PFSK-1 (cell line): Measurements from ENCODE around the gene CCDC195.

Experiments
- FOXP2 ChIP-seq: optimal IDR thresholded peaks from 2 replicates; pipeline ENCODE3; 2011; ENCODE audit warnings: borderline replicate concordance, control low read depth, inconsistent platforms; ENCODE audit not compliant: insufficient read depth; ENCODE audit errors: extremely low read length, extremely low read depth
- POLR2AphosphoS5 ChIP-seq: IDR thresholded peaks from 2 replicates; pipeline ENCODE4 v1.6.1; 2012; ENCODE audit warnings: low read depth, mild to moderate bottlenecking, control low read depth, low read length, moderate library complexity
- SIN3A ChIP-seq: IDR thresholded peaks from 2 replicates; pipeline ENCODE4 v1.6.1; 2012; ENCODE audit warnings: mild to moderate bottlenecking, low read length, moderate library complexity, borderline replicate concordance; ENCODE audit not compliant: insufficient read depth
- TAF1 ChIP-seq: IDR thresholded peaks from 2 replicates; pipeline ENCODE4 v1.6.1; 2012; ENCODE audit warnings: low read length, control low read depth, borderline replicate concordance; ENCODE audit not compliant: insufficient read depth
- TF ChIP-seq, protein P1 (sequence below), 2 experiments: IDR thresholded peaks; 2 replicates each; pipeline versions ENCODE4 v1.6.1 to v1.8.0; 2011 to 2012; ENCODE audit warnings: low read depth in 2 of 2, low read length in 2 of 2, control low read depth in 1 of 2, inconsistent platforms in 1 of 2, mild to moderate bottlenecking in 1 of 2, moderate library complexity in 1 of 2; ENCODE audit not compliant: insufficient read depth in 1 of 2

Gene CCDC195

DNA sequence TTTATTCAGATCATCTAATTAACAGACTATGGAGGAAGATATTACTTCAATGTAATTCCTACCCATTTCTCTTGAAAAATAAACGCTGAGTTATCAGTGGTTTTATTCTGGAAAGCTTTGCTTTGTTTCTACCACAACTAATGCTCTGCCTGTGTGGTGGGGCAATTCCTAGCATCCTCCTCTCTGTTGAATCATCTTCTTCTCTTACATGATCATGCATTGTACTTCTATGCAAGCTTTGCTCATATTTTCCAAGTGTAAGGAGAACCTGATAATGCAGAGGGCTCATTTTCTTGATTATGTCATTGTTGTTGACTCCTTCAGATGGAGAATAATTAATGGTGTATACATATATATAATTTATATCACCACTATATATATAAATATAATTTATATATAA is 46.7 kb downstream of the CCDC195 start:
- no peak for TF ChIP-seq FOXP2
- TF ChIP-seq SIN3A: no peak
- TF ChIP-seq, protein P1, sequence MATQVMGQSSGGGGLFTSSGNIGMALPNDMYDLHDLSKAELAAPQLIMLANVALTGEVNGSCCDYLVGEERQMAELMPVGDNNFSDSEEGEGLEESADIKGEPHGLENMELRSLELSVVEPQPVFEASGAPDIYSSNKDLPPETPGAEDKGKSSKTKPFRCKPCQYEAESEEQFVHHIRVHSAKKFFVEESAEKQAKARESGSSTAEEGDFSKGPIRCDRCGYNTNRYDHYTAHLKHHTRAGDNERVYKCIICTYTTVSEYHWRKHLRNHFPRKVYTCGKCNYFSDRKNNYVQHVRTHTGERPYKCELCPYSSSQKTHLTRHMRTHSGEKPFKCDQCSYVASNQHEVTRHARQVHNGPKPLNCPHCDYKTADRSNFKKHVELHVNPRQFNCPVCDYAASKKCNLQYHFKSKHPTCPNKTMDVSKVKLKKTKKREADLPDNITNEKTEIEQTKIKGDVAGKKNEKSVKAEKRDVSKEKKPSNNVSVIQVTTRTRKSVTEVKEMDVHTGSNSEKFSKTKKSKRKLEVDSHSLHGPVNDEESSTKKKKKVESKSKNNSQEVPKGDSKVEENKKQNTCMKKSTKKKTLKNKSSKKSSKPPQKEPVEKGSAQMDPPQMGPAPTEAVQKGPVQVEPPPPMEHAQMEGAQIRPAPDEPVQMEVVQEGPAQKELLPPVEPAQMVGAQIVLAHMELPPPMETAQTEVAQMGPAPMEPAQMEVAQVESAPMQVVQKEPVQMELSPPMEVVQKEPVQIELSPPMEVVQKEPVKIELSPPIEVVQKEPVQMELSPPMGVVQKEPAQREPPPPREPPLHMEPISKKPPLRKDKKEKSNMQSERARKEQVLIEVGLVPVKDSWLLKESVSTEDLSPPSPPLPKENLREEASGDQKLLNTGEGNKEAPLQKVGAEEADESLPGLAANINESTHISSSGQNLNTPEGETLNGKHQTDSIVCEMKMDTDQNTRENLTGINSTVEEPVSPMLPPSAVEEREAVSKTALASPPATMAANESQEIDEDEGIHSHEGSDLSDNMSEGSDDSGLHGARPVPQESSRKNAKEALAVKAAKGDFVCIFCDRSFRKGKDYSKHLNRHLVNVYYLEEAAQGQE (IDR thresholded peaks at IDR 0.05; ENCODE audit: insufficient read depth in 1 of 2, low read depth in 2 of 2, low read length in 2 of 2): no peak
- no peak for TF ChIP-seq POLR2AphosphoS5
- no peak for TF ChIP-seq TAF1

DNA sequence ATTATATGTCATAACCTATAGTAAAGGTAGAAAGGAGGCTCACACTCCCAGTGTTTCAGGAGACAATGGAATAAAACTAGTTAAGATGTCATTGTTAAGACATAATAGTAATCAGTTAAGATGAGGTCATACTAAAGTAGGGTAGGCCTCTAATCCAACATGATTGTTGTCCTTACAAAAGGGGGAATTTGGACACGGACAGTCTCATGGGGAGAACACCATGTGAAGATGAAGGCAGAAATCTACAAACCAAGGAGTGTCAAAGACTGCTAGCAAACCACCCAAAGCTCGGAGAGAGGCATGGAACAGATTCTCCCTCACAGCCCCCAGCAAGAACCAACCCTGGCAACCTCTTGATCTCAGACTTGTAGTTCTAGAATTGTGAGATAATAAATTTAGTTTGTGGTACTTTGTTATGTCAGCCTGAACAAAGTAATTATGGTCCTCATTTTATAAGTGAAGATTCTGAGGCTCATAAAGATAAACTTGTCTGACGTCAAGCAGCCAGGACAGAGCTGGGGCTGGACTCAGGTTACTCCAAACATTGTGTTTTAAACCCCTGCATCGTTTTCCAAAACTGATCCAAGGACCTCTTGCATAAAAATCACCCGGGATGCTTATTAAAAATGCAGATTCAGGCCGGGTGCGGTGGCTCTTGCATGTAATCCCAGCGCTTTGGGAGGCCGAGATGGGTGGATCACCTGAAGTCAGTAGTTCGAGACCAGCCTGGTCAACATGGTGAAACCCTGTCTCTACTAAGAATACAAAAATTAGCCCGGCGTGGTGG is 47.8 kb downstream of the CCDC195 start:
- no peak for TF ChIP-seq SIN3A
- no peak for TF ChIP-seq TAF1
- TF ChIP-seq FOXP2: no peak
- TF ChIP-seq POLR2AphosphoS5: no peak
- TF ChIP-seq, protein P1 (IDR thresholded peaks at IDR 0.05; ENCODE audit: insufficient read depth in 1 of 2, low read depth in 2 of 2, low read length in 2 of 2): no peak

DNA sequence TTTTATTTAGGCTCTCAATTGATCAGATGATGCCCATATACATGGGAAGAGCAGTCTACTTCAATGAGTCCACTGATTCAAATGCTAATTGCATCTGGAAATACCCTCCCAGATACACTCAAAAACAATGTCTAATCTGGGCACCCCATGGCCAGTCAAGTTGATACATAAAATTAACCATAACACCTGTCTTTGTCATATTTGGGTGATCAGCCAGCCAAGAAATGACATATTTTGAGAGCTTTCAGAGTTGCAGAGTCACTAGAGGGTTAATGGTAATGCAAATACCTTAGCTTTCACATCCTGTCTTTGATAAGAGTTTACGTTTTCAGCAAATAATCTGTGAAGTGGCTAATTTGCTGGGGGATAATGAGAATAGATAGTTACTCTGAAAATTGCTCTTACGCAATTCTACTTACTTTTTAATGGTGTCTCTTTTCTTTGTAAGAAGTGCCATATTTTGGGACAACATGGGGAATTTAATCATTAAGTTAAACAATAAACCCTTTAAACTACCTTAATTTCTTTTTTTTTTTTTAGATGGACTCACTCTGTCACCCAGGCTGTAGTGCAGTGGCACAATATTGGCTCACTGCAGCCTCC is 49.1 kb downstream of the CCDC195 start:
- no peak for TF ChIP-seq FOXP2
- no peak for TF ChIP-seq SIN3A
- TF ChIP-seq, protein P1 (IDR thresholded peaks at IDR 0.05; ENCODE audit: insufficient read depth in 1 of 2, low read depth in 2 of 2, low read length in 2 of 2): no peak
- TF ChIP-seq TAF1: no peak
- TF ChIP-seq POLR2AphosphoS5: no peak

- TF ChIP-seq, protein P1 (IDR thresholded peaks at IDR 0.05; ENCODE audit: insufficient read depth in 1 of 2, low read depth in 2 of 2, low read length in 2 of 2): no peak
- TF ChIP-seq POLR2AphosphoS5: no peak
Measured at GRCh38 chr2:224659714-224660113, 56.5 kb downstream of the CCDC195 start.
